Immature natural killer cell (primary cell): ENCODE measurements around the gene CCDC86. TPM values are rescaled to one million over a fixed set of nuclear protein-coding genes. Genes with fewer than 3 reads are reported as not detected.
"Not testable (repeated sequence)": the region's sequence is repeated elsewhere in the genome, so short reads cannot be mapped to it uniquely, and the experiment has no call there.

Experiments used
- DNase-seq, 3 donors: peaks; one replicate each; pipeline ENCODE4 v3.0.0; 2022; ENCODE audit warnings: mixed read lengths in 1 of 3
- H3K27ac Mint-ChIP-seq, 6 donors: one replicate each; pipeline ENCODE4 v1.8.0; 2020; ENCODE audit warnings: mixed read lengths in 6 of 6, mild to moderate bottlenecking in 5 of 6, inconsistent platforms in 4 of 6, moderate library complexity in 3 of 6
- H3K27me3 Mint-ChIP-seq, 3 donors: one replicate each; pipeline ENCODE4 v1.8.0; 2020 to 2021; ENCODE audit warnings: low read depth in 3 of 3, mild to moderate bottlenecking in 3 of 3, mixed read lengths in 3 of 3, moderate library complexity in 3 of 3, inconsistent platforms in 1 of 3
- H3K36me3 Mint-ChIP-seq, 3 donors: one replicate each; pipeline ENCODE4 v1.8.0; 2020; ENCODE audit warnings: mixed read lengths in 3 of 3, inconsistent platforms in 2 of 3, mild to moderate bottlenecking in 2 of 3
- H3K4me1 Mint-ChIP-seq, 2 donors: one replicate each; pipeline ENCODE4 v1.8.0; 2020; ENCODE audit warnings: inconsistent platforms in 2 of 2, mild to moderate bottlenecking in 2 of 2, mixed read lengths in 2 of 2, moderate library complexity in 1 of 2
- H3K4me3 Mint-ChIP-seq, 5 donors: one replicate each; pipeline ENCODE4 v1.8.0; 2020; ENCODE audit warnings: mild to moderate bottlenecking in 5 of 5, mixed read lengths in 5 of 5, inconsistent platforms in 3 of 5, moderate library complexity in 3 of 5
- H3K9me3 Mint-ChIP-seq, 6 donors: one replicate each; pipeline ENCODE4 v1.8.0; 2020; ENCODE audit warnings: mild to moderate bottlenecking in 6 of 6, mixed read lengths in 6 of 6, inconsistent platforms in 4 of 6, moderate library complexity in 3 of 6
- polyA plus RNA-seq, 3 donors: library from polyadenylated mRNA; unstranded; fragments of 300-500 nt; fragmentation: Illumina TruSeq; gene quantifications; one replicate each; pipeline ENCODE4 v1.2.3, GENCODE V29; 2021

CCDC86 gene
- polyA plus RNA-seq, 3 donors from 2014 or later, result 5.6 to 16.5 (median 7.4) TPM

- H3K9me3 Mint-ChIP-seq, result peaks cover 0 to 14% (median 10%) of the 10 kb centered on the region in 6 donors
- H3K27me3 Mint-ChIP-seq, result peaks cover 2 to 11% (median 3%) of the 10 kb centered on the region in 3 donors
- no peaks in the 10 kb centered on the region for H3K36me3 Mint-ChIP-seq
- no peaks in the 10 kb centered on the region for H3K4me1 Mint-ChIP-seq
- no peak overlapping the region for H3K27ac Mint-ChIP-seq
- no peak overlapping the region for H3K4me3 Mint-ChIP-seq
- DNase-seq, result no peak
Observed at GRCh38 chr11:60816590-60817157, 25.2 kb upstream of the CCDC86 start.

- DNase-seq, result no peak
- H3K9me3 Mint-ChIP-seq, result peaks cover 0 to 14% (median 10%) of the 10 kb centered on the region in 6 donors
- no peaks in the 10 kb centered on the region for H3K36me3 Mint-ChIP-seq
- H3K4me3 Mint-ChIP-seq, result no peak overlapping the region
- H3K27me3 Mint-ChIP-seq, result peaks cover 0 to 11% (median 3%) of the 10 kb centered on the region in 3 donors
- no peaks in the 10 kb centered on the region for H3K4me1 Mint-ChIP-seq
- H3K27ac Mint-ChIP-seq, result no peak overlapping the region
Observed at GRCh38 chr11:60818057-60818456, 23.9 kb upstream of the CCDC86 start.

GRCh38 chr11:60821827-60822599, 19.9 kb upstream of the CCDC86 start:
- Mint-ChIP-seq H3K9me3 (peaks cover 0 to 4% (median 3%) of the 10 kb centered on the region in 6 donors), H3K36me3 (no peaks in the 10 kb centered on the region), H3K4me1 (no peaks in the 10 kb centered on the region), H3K27ac (no peak overlapping the region), H3K4me3 (no peak overlapping the region), H3K27me3 (peaks cover 1 to 7% (median 3%) of the 10 kb centered on the region in 3 donors)
- no peak for DNase-seq

GRCh38 chr11:60823745-60824306, 18.1 kb upstream of the CCDC86 start:
- DNase-seq, H3K9me3 Mint-ChIP-seq, H3K36me3 Mint-ChIP-seq, H3K27ac Mint-ChIP-seq, H3K27me3 Mint-ChIP-seq, H3K4me3 Mint-ChIP-seq, H3K4me1 Mint-ChIP-seq: not testable (repeated sequence)

GRCh38 chr11:60825118-60825517, 16.8 kb upstream of the CCDC86 start:
- H3K9me3 Mint-ChIP-seq, result peaks cover 0 to 2% (median 0%) of the 10 kb centered on the region in 6 donors
- H3K4me1 Mint-ChIP-seq, result no peaks in the 10 kb centered on the region
- DNase-seq, result no peak
- H3K4me3 Mint-ChIP-seq, result no peak overlapping the region
- no peak overlapping the region for H3K27ac Mint-ChIP-seq
- no peaks in the 10 kb centered on the region for H3K36me3 Mint-ChIP-seq
- H3K27me3 Mint-ChIP-seq, result peaks cover 3 to 5% (median 4%) of the 10 kb centered on the region in 3 donors

GRCh38 chr11:60825790-60826189, 16.1 kb upstream of the CCDC86 start:
- H3K27ac Mint-ChIP-seq, result no peak overlapping the region
- no peak for DNase-seq
- H3K36me3 Mint-ChIP-seq, result no peaks in the 10 kb centered on the region
- peaks cover 2 to 5% (median 4%) of the 10 kb centered on the region in 3 donors for H3K27me3 Mint-ChIP-seq
- no peak overlapping the region for H3K4me3 Mint-ChIP-seq
- H3K9me3 Mint-ChIP-seq, result peaks cover 0 to 2% (median 0%) of the 10 kb centered on the region in 6 donors
- no peaks in the 10 kb centered on the region for H3K4me1 Mint-ChIP-seq

- Mint-ChIP-seq H3K27ac (peak overlapping the region in 1 of 6 donors; percentile 84), H3K9me3 (peaks cover 0 to 2% (median 0%) of the 10 kb centered on the region in 6 donors), H3K4me3 (peak overlapping the region in 1 of 5 donors; percentile 84), H3K36me3 (no peaks in the 10 kb centered on the region), H3K4me1 (no peaks in the 10 kb centered on the region), H3K27me3 (peaks cover 3 to 4% (median 4%) of the 10 kb centered on the region in 3 donors)
- no peak for DNase-seq
Observed at GRCh38 chr11:60830478-60831142, 11.3 kb upstream of the CCDC86 start.

- Mint-ChIP-seq H3K36me3 (no peaks in the 10 kb centered on the region), H3K9me3 (peaks cover 0 to 2% (median 0%) of the 10 kb centered on the region in 6 donors), H3K4me1 (no peaks in the 10 kb centered on the region), H3K27me3 (peaks cover 4 to 6% (median 4%) of the 10 kb centered on the region in 3 donors), H3K4me3 (peak overlapping the region in 1 of 5 donors; percentile 84), H3K27ac (peak overlapping the region in 1 of 6 donors; percentile 84)
- peak; percentile 62 to 68 (median 64) for DNase-seq
Observed at GRCh38 chr11:60831143-60831500, 10.8 kb upstream of the CCDC86 start.

- Mint-ChIP-seq H3K4me3 (no peak overlapping the region), H3K36me3 (no peaks in the 10 kb centered on the region), H3K27ac (no peak overlapping the region), H3K4me1 (no peaks in the 10 kb centered on the region), H3K9me3 (peaks cover 0 to 2% (median 0%) of the 10 kb centered on the region in 6 donors), H3K27me3 (peaks cover 4 to 7% (median 4%) of the 10 kb centered on the region in 3 donors)
- DNase-seq, result no peak
Observed at GRCh38 chr11:60831501-60832079, 10.3 kb upstream of the CCDC86 start.

- Mint-ChIP-seq H3K9me3 (no peaks in the 10 kb centered on the region), H3K27ac (no peak overlapping the region), H3K36me3 (no peaks in the 10 kb centered on the region), H3K27me3 (peaks cover 0 to 7% (median 2%) of the 10 kb centered on the region in 3 donors), H3K4me1 (no peaks in the 10 kb centered on the region), H3K4me3 (no peak overlapping the region)
- no peak for DNase-seq
Observed at GRCh38 chr11:60834742-60835533, 7.0 kb upstream of the CCDC86 start.

GRCh38 chr11:60835534-60835846, 6.4 kb upstream of the CCDC86 start:
- Mint-ChIP-seq H3K27ac (no peak overlapping the region), H3K36me3 (no peaks in the 10 kb centered on the region), H3K4me3 (no peak overlapping the region), H3K4me1 (no peaks in the 10 kb centered on the region), H3K27me3 (peaks cover 0 to 7% (median 2%) of the 10 kb centered on the region in 3 donors), H3K9me3 (no peaks in the 10 kb centered on the region)
- no peak for DNase-seq

GRCh38 chr11:60836866-60837515, 4.9 kb upstream of the CCDC86 start:
- Mint-ChIP-seq H3K9me3 (no peaks in the 10 kb centered on the region), H3K27me3 (peaks cover 3 to 16% (median 8%) of the 10 kb centered on the region in 3 donors), H3K27ac (peak overlapping the region in 1 of 6 donors; percentile 8), H3K4me1 (peaks cover 12% of the 10 kb centered on the region in 2 donors), H3K4me3 (no peak overlapping the region), H3K36me3 (peaks cover 0 to 3% (median 0%) of the 10 kb centered on the region in 3 donors)
- no peak for DNase-seq

GRCh38 chr11:60838132-60838531, 3.8 kb upstream of the CCDC86 start:
- H3K9me3 Mint-ChIP-seq, result no peaks in the 10 kb centered on the region
- H3K27ac Mint-ChIP-seq, result no peak overlapping the region

More at GRCh38 chr11:60838132-60838531, 3.8 kb upstream of the CCDC86 start:
- no peak for DNase-seq
- H3K36me3 Mint-ChIP-seq, result peaks cover 0 to 3% (median 0%) of the 10 kb centered on the region in 3 donors
- peaks cover 24% of the 10 kb centered on the region in 2 donors for H3K4me1 Mint-ChIP-seq
- no peak overlapping the region for H3K4me3 Mint-ChIP-seq
- peaks cover 5 to 17% (median 11%) of the 10 kb centered on the region in 3 donors for H3K27me3 Mint-ChIP-seq
